Endothelial cell of umbilical vein (primary cell): ENCODE measurements around the gene CHID1. TPM values are rescaled to one million over a fixed set of nuclear protein-coding genes. Genes with fewer than 3 reads are reported as not detected.

Experiments
- BruUV-seq: library from RNA; stranded (reverse); fragments of 400-500 nt; replicated peaks from 2 replicates; lab custom pipeline; 2021; lab: Mats Ljungman, UMichigan
- CTCF ChIA-PET: fragments of 300-600, 350-600 bp; sonication (Branson Sonifier 250); formaldehyde crosslinking; loops from one replicate; lab custom pipeline; 2021; ENCODE audit warnings: antibody characterized with exemption, inconsistent platforms; lab: Charles Lee
- POLR2A ChIA-PET: fragments of 300-600, 350-600 bp; sonication (Branson Sonifier 250); formaldehyde crosslinking; loops from one replicate; lab custom pipeline; 2021; ENCODE audit warnings: antibody characterized with exemption, inconsistent platforms; lab: Charles Lee
- DNase-seq: peaks from one replicate; pipeline ENCODE4 v3.0.0-alpha.2; 2011; ENCODE audit warnings: low read depth, low spot score
- FAIRE-seq: peaks from 2 replicates; lab custom pipeline; 2011; peaks lifted over from hg19 to GRCh38; lab: Jason Lieb, UNC
- H2AFZ ChIP-seq: 2 replicates; pipeline ENCODE4 v1.6.0; 2012; ENCODE audit warnings: low read depth, low read length, control low read depth, inconsistent platforms
- H3K27ac ChIP-seq: 2 replicates; pipeline ENCODE4 v1.5.1; 2011; ENCODE audit warnings: low read depth, mild to moderate bottlenecking, control low read depth, low read length, moderate library complexity; ENCODE audit not compliant: insufficient read depth
- H3K27me3 ChIP-seq, 2 experiments: 2 replicates each; pipeline versions ENCODE4 v1.6.0 to v1.6.1; 2011; ENCODE audit warnings: low read length in 2 of 2, mixed read lengths in 1 of 2; ENCODE audit not compliant: control insufficient read depth in 2 of 2, insufficient read depth in 2 of 2
- H3K36me3 ChIP-seq, 2 experiments: 2 replicates in 1 of 2; 3 replicates in 1 of 2; pipeline ENCODE4 v1.5.1; 2011; ENCODE audit warnings: low read length in 2 of 2, mild to moderate bottlenecking in 1 of 2, moderate library complexity in 1 of 2; ENCODE audit not compliant: control insufficient read depth in 2 of 2, insufficient read depth in 2 of 2; ENCODE audit errors: extremely low read depth in 1 of 2
- H3K4me1 ChIP-seq: 3 replicates; pipeline ENCODE4 v1.5.1; 2011; ENCODE audit warnings: mild to moderate bottlenecking, low read length; ENCODE audit not compliant: control insufficient read depth, insufficient read depth; ENCODE audit errors: extremely low read depth
- H3K4me2 ChIP-seq: 2 replicates; pipeline ENCODE4 v1.6.1; 2011; ENCODE audit warnings: low read length, control low read depth, mixed read lengths; ENCODE audit not compliant: insufficient read depth
- H3K4me3 ChIP-seq, 3 experiments: fragments of 200-600 bp in 1 of 3; sonication (generic), shearing (Covaris generic) in 1 of 3; replicated peaks in 1 of 3; 2 replicates each; pipeline ENCODE4 v1.5.1; 2011 to 2016; ENCODE audit warnings: control low read depth in 3 of 3, low read length in 3 of 3, mild to moderate bottlenecking in 2 of 3, inconsistent platforms in 1 of 3, low read depth in 1 of 3, moderate library complexity in 1 of 3; ENCODE audit not compliant: insufficient read depth in 1 of 3
- H3K79me2 ChIP-seq: 2 replicates; pipeline ENCODE4 v1.6.0; 2012; ENCODE audit warnings: low read length, inconsistent platforms; ENCODE audit not compliant: control insufficient read depth, insufficient read depth
- H3K9ac ChIP-seq: replicated peaks from 2 replicates; pipeline ENCODE3; 2011; ENCODE audit warnings: low read length, control low read depth; ENCODE audit not compliant: insufficient read depth; ENCODE audit errors: extremely low read depth
- H3K9me1 ChIP-seq: replicated peaks from 3 replicates; pipeline ENCODE4 v1.6.0; 2011; ENCODE audit warnings: mild to moderate bottlenecking, low read length; ENCODE audit not compliant: control insufficient read depth, insufficient read depth; ENCODE audit errors: extremely low read depth
- H3K9me3 ChIP-seq: replicated peaks from 2 replicates; pipeline ENCODE4 v1.5.1; 2012; ENCODE audit warnings: low read length, inconsistent platforms; ENCODE audit not compliant: control insufficient read depth, insufficient read depth
- H4K20me1 ChIP-seq: replicated peaks from 2 replicates; pipeline ENCODE3; 2011; ENCODE audit warnings: mild to moderate bottlenecking, low read length; ENCODE audit not compliant: control insufficient read depth, insufficient read depth; ENCODE audit errors: extremely low read depth
- CTCF ChIP-seq, 2 donors: IDR thresholded peaks; 1 replicate in 1 of 2; 2 replicates in 1 of 2; pipeline ENCODE4 v1.5.1; 2011; ENCODE audit warnings: low read length in 2 of 2, mild to moderate bottlenecking in 2 of 2, moderate library complexity in 2 of 2, control low read depth in 1 of 2, inconsistent platforms in 1 of 2, low read depth in 1 of 2; ENCODE audit not compliant: insufficient read depth in 1 of 2; ENCODE audit errors: extremely low read depth in 1 of 2
- EZH2 ChIP-seq: IDR thresholded peaks from 2 replicates; pipeline ENCODE4 v1.6.1; 2012; ENCODE audit warnings: borderline replicate concordance, low read depth, mild to moderate bottlenecking, moderate library complexity, low read length, inconsistent platforms; ENCODE audit not compliant: severe bottlenecking
- FOS ChIP-seq: IDR thresholded peaks from 2 replicates; pipeline ENCODE4 v1.6.1; 2011; ENCODE audit warnings: mild to moderate bottlenecking, low read length, moderate library complexity, borderline replicate concordance; ENCODE audit not compliant: insufficient read depth
- GATA2 ChIP-seq: IDR thresholded peaks from 2 replicates; pipeline ENCODE4 v1.7.0; 2011; ENCODE audit warnings: low read depth, mild to moderate bottlenecking, moderate library complexity, mixed read lengths, low read length; ENCODE audit not compliant: insufficient read length, insufficient read depth
- JUN ChIP-seq: IDR thresholded peaks from 2 replicates; pipeline ENCODE4 v1.6.1; 2011; ENCODE audit warnings: borderline replicate concordance, low read depth; ENCODE audit not compliant: insufficient read length, insufficient read depth
- MAX ChIP-seq: IDR thresholded peaks from 2 replicates; pipeline ENCODE4 v1.6.1; 2011; ENCODE audit not compliant: insufficient read depth, insufficient read length
- MYC ChIP-seq: IDR thresholded peaks from one replicate; pipeline ENCODE4 v1.6.1; 2011; ENCODE audit warnings: mild to moderate bottlenecking, low read depth, low read length
- POLR2A ChIP-seq: IDR thresholded peaks from 2 replicates; pipeline ENCODE4 v1.6.1; 2012; ENCODE audit warnings: low read depth, mild to moderate bottlenecking, control low read depth, low read length
- POLR2AphosphoS5 ChIP-seq: IDR thresholded peaks from 2 replicates; pipeline ENCODE4 v1.6.1; 2012; ENCODE audit warnings: low read depth, mild to moderate bottlenecking, control low read depth, low read length, moderate library complexity; ENCODE audit not compliant: insufficient read depth
- dilution Hi-C: fragments of 300-500 bp; cut with MboI; formaldehyde crosslinking; loops from one replicate; pipeline ENCODE4 v1.15.0; 2019; ENCODE audit warnings: low sequenced_read_pairs; ENCODE audit not compliant: extremely low pct_ligation_motif_present
- intact Hi-C: fragments of 100-400 bp; cut with micrococcal nuclease; formaldehyde crosslinking; loops from one replicate; pipeline ENCODE4 v1.10.0; 2022
- polyA plus RNA-seq, 4 experiments: library from polyadenylated mRNA; depleted of rRNA in 3 of 4; stranded (reverse) in 3 of 4; unstranded in 1 of 4; fragments of >200 nt; gene quantifications; 2 replicates each; pipeline versions ENCODE4 v1.2.1 to v1.2.3, GENCODE V29; 2011 to 2012; ENCODE audit warnings: missing spikeins in 1 of 4
- total RNA-seq: library from RNA; stranded (reverse); gene quantifications from 2 replicates; pipeline ENCODE4 v1.2.3, GENCODE V29; 2021

Gene CHID1
- total and polyA plus RNA-seq, 2 donors (not counting 3 experiments of a cell fraction or from before 2014, with no cell fraction given): 89.8 to 107 TPM

- H3K36me3 ChIP-seq: peaks cover 4 to 17% of the 10 kb centered on the region in 2 experiments
- peaks cover 8% of the 10 kb centered on the region for H3K79me2 ChIP-seq
- ChIA-PET CTCF (no interaction called here), POLR2A (no interaction called here)
- no peak overlapping the region for H3K9ac ChIP-seq
- DNase-seq (no peak), FAIRE-seq (peak; percentile 44)
- no peak overlapping the region for H3K27ac ChIP-seq
- H3K4me1 ChIP-seq: peaks cover 38% of the 10 kb centered on the region
- no peak overlapping the region for H3K4me3 ChIP-seq
- H3K9me3 ChIP-seq: no peaks in the 10 kb centered on the region
- intact Hi-C loops (no loop called here), dilution Hi-C loops (no loop called here)
- no peaks in the 10 kb centered on the region for H4K20me1 ChIP-seq
- no TSS peak for BruUV-seq
- no peaks in the 10 kb centered on the region for H3K27me3 ChIP-seq
- H2AFZ ChIP-seq: no peak overlapping the region
- H3K9me1 ChIP-seq: no peaks in the 10 kb centered on the region
- H3K4me2 ChIP-seq: no peak overlapping the region
- TF ChIP-seq FOS (no peak), EZH2 (no peak), JUN (no peak), MYC (no peak), POLR2AphosphoS5 (no peak), MAX (no peak), GATA2 (no peak), CTCF (IDR thresholded peaks at IDR 0.05; ENCODE audit: extremely low read depth in 1 of 2, insufficient read depth in 1 of 2, low read depth in 1 of 2, low read length in 2 of 2) (no peak), POLR2A (no peak)
Observed at GRCh38 chr11:826227-826621, 84.4 kb downstream of the CHID1 start.
